Upper lobe of right lung (tissue), 1 donor: ENCODE measurements around the gene F13A1. TPM values are rescaled to one million over a fixed set of nuclear protein-coding genes. Genes with fewer than 3 reads are reported as not detected.

ENCODE experiments used
- ATAC-seq: fragments of 200-7000 bp; cut with Tn5 transposase; one replicate; pipeline ENCODE4 v1.9.1; 2020; ENCODE audit warnings: mild to moderate bottlenecking, moderate library complexity
- DNase-seq: peaks from one replicate; pipeline ENCODE4 v3.0.0-alpha.2; 2020
- H3K27ac ChIP-seq: fragments of 200-600 bp; one replicate; pipeline ENCODE4 v1.8.0; 2022
- H3K27me3 ChIP-seq: fragments of 200-600 bp; one replicate; pipeline ENCODE4 v1.8.0; 2022; ENCODE audit warnings: mild to moderate bottlenecking
- H3K36me3 ChIP-seq: fragments of 200-600 bp; one replicate; pipeline ENCODE4 v1.8.0; 2022
- H3K4me1 ChIP-seq: fragments of 200-600 bp; one replicate; pipeline ENCODE4 v1.8.0; 2022
- H3K4me3 ChIP-seq: fragments of 200-600 bp; one replicate; pipeline ENCODE4 v1.8.0; 2022; ENCODE audit warnings: mild to moderate bottlenecking
- H3K9me3 ChIP-seq: fragments of 200-600 bp; one replicate; pipeline ENCODE4 v1.8.0; 2022
- CTCF ChIP-seq: fragments of 200-600 bp; IDR thresholded peaks from one replicate; pipeline ENCODE4 v1.8.0; 2022; ENCODE audit warnings: antibody characterized with exemption
- intact Hi-C: fragments of 100-400 bp; cut with DNase I; formaldehyde crosslinking; loops from one replicate; pipeline ENCODE4 v1.11.0; 2022
- total RNA-seq: library from RNA; stranded (reverse); fragmentation: NEBNext Ultra II Directional; extraction: Animal tissue kit (Norgen Biotek cat#: 25700); gene quantifications from one replicate; pipeline ENCODE4 v1.2.1, GENCODE V29; 2021
- donor health status: DM: no; HTN: yes; CAD: no; lungs with severe emphysema.

The F13A1 gene
- total RNA-seq, 1 donor from 2014 or later: 94.5 TPM

- Histone ChIP-seq H3K27ac (no peak overlapping the region), H3K36me3 (no peaks in the 10 kb centered on the region), H3K9me3 (no peaks in the 10 kb centered on the region), H3K4me3 (no peak overlapping the region), H3K27me3 (no peaks in the 10 kb centered on the region), H3K4me1 (no peaks in the 10 kb centered on the region)
- ATAC-seq (no peak), DNase-seq (no peak)
- intact Hi-C loops: no loop called here
- no peak for TF ChIP-seq CTCF
Measured at GRCh38 chr6:6362056-6362840, 41.8 kb upstream of the F13A1 start.

- ATAC-seq (no peak), DNase-seq (no peak)
- Histone ChIP-seq H3K27me3 (no peaks in the 10 kb centered on the region), H3K36me3 (no peaks in the 10 kb centered on the region), H3K4me3 (no peak overlapping the region), H3K9me3 (no peaks in the 10 kb centered on the region), H3K27ac (no peak overlapping the region), H3K4me1 (no peaks in the 10 kb centered on the region)
- intact Hi-C loops: no loop called here
- no peak for TF ChIP-seq CTCF
Measured at GRCh38 chr6:6357530-6357929, 37.1 kb upstream of the F13A1 start.

GRCh38 chr6:6357032-6357431 is 36.6 kb upstream of the F13A1 start:
- Histone ChIP-seq H3K27me3 (no peaks in the 10 kb centered on the region), H3K4me1 (no peaks in the 10 kb centered on the region), H3K36me3 (no peaks in the 10 kb centered on the region), H3K4me3 (no peak overlapping the region), H3K9me3 (no peaks in the 10 kb centered on the region), H3K27ac (no peak overlapping the region)
- no peak for ATAC-seq
- intact Hi-C loops: no loop called here
- no peak for TF ChIP-seq CTCF
- DNase-seq: no peak

- intact Hi-C loops: no loop called here
- Histone ChIP-seq H3K27me3 (no peaks in the 10 kb centered on the region), H3K27ac (no peak overlapping the region), H3K4me1 (no peaks in the 10 kb centered on the region), H3K4me3 (no peak overlapping the region), H3K36me3 (no peaks in the 10 kb centered on the region), H3K9me3 (no peaks in the 10 kb centered on the region)
- TF ChIP-seq CTCF: no peak
- DNase-seq (no peak), ATAC-seq (no peak)
Measured at GRCh38 chr6:6352772-6353171, 32.3 kb upstream of the F13A1 start.

GRCh38 chr6:6351511-6352025 is 31.1 kb upstream of the F13A1 start:
- no peak for ATAC-seq
- no peak for TF ChIP-seq CTCF
- no peaks in the 10 kb centered on the region for H3K27me3 ChIP-seq
- intact Hi-C loops: no loop called here
- no peaks in the 10 kb centered on the region for H3K4me1 ChIP-seq
- no peaks in the 10 kb centered on the region for H3K36me3 ChIP-seq
- H3K4me3 ChIP-seq: no peak overlapping the region
- H3K9me3 ChIP-seq: no peaks in the 10 kb centered on the region
- no peak for DNase-seq
- no peak overlapping the region for H3K27ac ChIP-seq
